Coronary artery (tissue), 2 donors: ENCODE measurements around the gene SH3BGRL2.

Source experiments
- DNase-seq: peaks from one replicate; pipeline ENCODE4 v3.0.0-alpha.2; 2017; ENCODE audit warnings: low spot score
- H3K27ac ChIP-seq, 2 donors: fragments of 200-600 bp; sonication (generic); one replicate each; pipeline ENCODE4 v1.5.1; 2016 to 2019
- H3K4me3 ChIP-seq: fragments of 200-600 bp; sonication (generic); 2 replicates; pipeline ENCODE4 v1.5.1; 2016; ENCODE audit warnings: mild to moderate bottlenecking, moderate library complexity
- CTCF ChIP-seq: fragments of 200-600 bp; sonication (generic); IDR thresholded peaks from one replicate; pipeline ENCODE4 v1.5.1; 2019; ENCODE audit warnings: antibody characterized with exemption

SH3BGRL2 gene

GRCh38 chr6:79600313-79600712 is 30.8 kb upstream of the SH3BGRL2 start:
- H3K4me3 ChIP-seq = no peak overlapping the region
- H3K27ac ChIP-seq = no peak overlapping the region
- no peak for DNase-seq
- no peak for TF ChIP-seq CTCF

- no peak for DNase-seq
- TF ChIP-seq CTCF = no peak
- Histone ChIP-seq H3K4me3 (no peak overlapping the region), H3K27ac (no peak overlapping the region)
Observed at GRCh38 chr6:79600812-79601609, 30.1 kb upstream of the SH3BGRL2 start.

GRCh38 chr6:79602859-79603258 is 28.3 kb upstream of the SH3BGRL2 start:
- DNase-seq = no peak

GRCh38 chr6:79604583-79605037 is 26.5 kb upstream of the SH3BGRL2 start:
- TF ChIP-seq CTCF = no peak
- H3K27ac ChIP-seq = no peak overlapping the region
- no peak overlapping the region for H3K4me3 ChIP-seq
- DNase-seq = no peak

More at GRCh38 chr6:79602859-79603258, 28.3 kb upstream of the SH3BGRL2 start:
- no peak for TF ChIP-seq CTCF
- H3K4me3 ChIP-seq = no peak overlapping the region
- no peak overlapping the region for H3K27ac ChIP-seq

GRCh38 chr6:79605061-79605460 is 26.1 kb upstream of the SH3BGRL2 start:
- Histone ChIP-seq H3K27ac (no peak overlapping the region), H3K4me3 (no peak overlapping the region)
- TF ChIP-seq CTCF = no peak
- DNase-seq = no peak

- DNase-seq = no peak
- TF ChIP-seq CTCF = no peak
- H3K4me3 ChIP-seq = no peak overlapping the region
- H3K27ac ChIP-seq = no peak overlapping the region
Observed at GRCh38 chr6:79605968-79606764, 25.0 kb upstream of the SH3BGRL2 start.
